WERI-Rb-1 (cell line): ENCODE results near the gene SMIM5.

ENCODE experiments used
- DNase-seq: peaks from one replicate; pipeline ENCODE4 v3.0.0-alpha.2; 2020
- H3K27ac ChIP-seq: fragments of 250-450 bp; sonication (Bioruptor Pico); 2 replicates; pipeline ENCODE4 v1.5.1; 2020; ENCODE audit warnings: mild to moderate bottlenecking, moderate library complexity
- H3K27me3 ChIP-seq: fragments of 250-450 bp; sonication (Bioruptor Pico); 2 replicates; pipeline ENCODE4 v1.5.1; 2021; ENCODE audit warnings: mild to moderate bottlenecking, low read depth, moderate library complexity; ENCODE audit not compliant: insufficient read depth, severe bottlenecking
- H3K36me3 ChIP-seq: fragments of 250-450 bp; sonication (Bioruptor Pico); 2 replicates; pipeline ENCODE4 v1.5.1; 2020; ENCODE audit warnings: mild to moderate bottlenecking, moderate library complexity
- H3K4me3 ChIP-seq: 2 replicates; pipeline ENCODE4 v1.5.1; 2011; ENCODE audit warnings: low read depth, mild to moderate bottlenecking, control low read depth, low read length
- H3K9me3 ChIP-seq: fragments of 250-450 bp; sonication (Bioruptor Pico); 2 replicates; pipeline ENCODE4 v1.5.1; 2021; ENCODE audit warnings: mild to moderate bottlenecking, moderate library complexity; ENCODE audit not compliant: severe bottlenecking
- CTCF ChIP-seq: IDR thresholded peaks from 2 replicates; pipeline ENCODE4 v1.5.1; 2011; ENCODE audit warnings: low read depth, mild to moderate bottlenecking, control low read depth, inconsistent platforms, low read length

The SMIM5 gene

GRCh38 chr17:75646638-75646992, 13.4 kb downstream of the SMIM5 start:
- Histone ChIP-seq H3K4me3 (no peak overlapping the region), H3K36me3 (peaks cover 45% of the 10 kb centered on the region), H3K27me3 (no peaks in the 10 kb centered on the region), H3K9me3 (no peaks in the 10 kb centered on the region), H3K27ac (no peak overlapping the region)
- no peak for TF ChIP-seq CTCF
- DNase-seq: no peak

GRCh38 chr17:75647061-75647460, 13.8 kb downstream of the SMIM5 start:
- Histone ChIP-seq H3K4me3 (no peak overlapping the region), H3K9me3 (no peaks in the 10 kb centered on the region), H3K36me3 (peaks cover 49% of the 10 kb centered on the region), H3K27ac (no peak overlapping the region), H3K27me3 (no peaks in the 10 kb centered on the region)
- DNase-seq: no peak
- TF ChIP-seq CTCF: no peak

GRCh38 chr17:75647921-75648320, 14.7 kb downstream of the SMIM5 start:
- Histone ChIP-seq H3K9me3 (no peaks in the 10 kb centered on the region), H3K27ac (no peak overlapping the region), H3K4me3 (no peak overlapping the region), H3K36me3 (peaks cover 58% of the 10 kb centered on the region), H3K27me3 (no peaks in the 10 kb centered on the region)
- DNase-seq: no peak
- no peak for TF ChIP-seq CTCF

- no peaks in the 10 kb centered on the region for H3K9me3 ChIP-seq
- H3K27ac ChIP-seq: no peak overlapping the region
- H3K27me3 ChIP-seq: no peaks in the 10 kb centered on the region
- H3K36me3 ChIP-seq: peaks cover 58% of the 10 kb centered on the region
- H3K4me3 ChIP-seq: no peak overlapping the region
- no peak for TF ChIP-seq CTCF
- DNase-seq: no peak
These were observed 16.5 kb downstream of the SMIM5 start for GRCh38 chr17:75649687-75650086.

- TF ChIP-seq CTCF: no peak
- Histone ChIP-seq H3K9me3 (no peaks in the 10 kb centered on the region), H3K4me3 (no peak overlapping the region), H3K27ac (no peak overlapping the region), H3K36me3 (peaks cover 57% of the 10 kb centered on the region), H3K27me3 (no peaks in the 10 kb centered on the region)
- DNase-seq: no peak
These were observed 17.6 kb downstream of the SMIM5 start for GRCh38 chr17:75650874-75651273.

- no peaks in the 10 kb centered on the region for H3K27me3 ChIP-seq
- no peak overlapping the region for H3K27ac ChIP-seq
- H3K4me3 ChIP-seq: no peak overlapping the region
- H3K9me3 ChIP-seq: no peaks in the 10 kb centered on the region
- H3K36me3 ChIP-seq: peaks cover 66% of the 10 kb centered on the region
- DNase-seq: no peak
- TF ChIP-seq CTCF: no peak
These were observed 19.1 kb downstream of the SMIM5 start for GRCh38 chr17:75652341-75652740.
